Measurements from ENCODE around the gene TNFSF12.

- no peak for TF ChIP-seq EZH2 (IDR thresholded peaks at IDR 0.05; ENCODE audit: insufficient read depth, low read length)
- no peak for TF ChIP-seq CTCF (IDR thresholded peaks at IDR 0.05; ENCODE audit: insufficient read depth, low read depth, low read length)
Measured at GRCh38 chr17:7574176-7574953, 25.5 kb downstream of the TNFSF12 start.
